GM19043 (cell line): ENCODE results near the gene PLOD3.
"Not testable (repeated sequence)": the region's sequence is repeated elsewhere in the genome, so short reads cannot be mapped to it uniquely, and the experiment has no call there.

ENCODE experiments used
- ATAC-seq: cut with Tn5 transposase; IDR thresholded peaks from one replicate; pipeline ENCODE4 v1.9.1; 2021; ENCODE audit warnings: low read depth; ENCODE audit not compliant: unreplicated experiment

PLOD3 gene, protein sequence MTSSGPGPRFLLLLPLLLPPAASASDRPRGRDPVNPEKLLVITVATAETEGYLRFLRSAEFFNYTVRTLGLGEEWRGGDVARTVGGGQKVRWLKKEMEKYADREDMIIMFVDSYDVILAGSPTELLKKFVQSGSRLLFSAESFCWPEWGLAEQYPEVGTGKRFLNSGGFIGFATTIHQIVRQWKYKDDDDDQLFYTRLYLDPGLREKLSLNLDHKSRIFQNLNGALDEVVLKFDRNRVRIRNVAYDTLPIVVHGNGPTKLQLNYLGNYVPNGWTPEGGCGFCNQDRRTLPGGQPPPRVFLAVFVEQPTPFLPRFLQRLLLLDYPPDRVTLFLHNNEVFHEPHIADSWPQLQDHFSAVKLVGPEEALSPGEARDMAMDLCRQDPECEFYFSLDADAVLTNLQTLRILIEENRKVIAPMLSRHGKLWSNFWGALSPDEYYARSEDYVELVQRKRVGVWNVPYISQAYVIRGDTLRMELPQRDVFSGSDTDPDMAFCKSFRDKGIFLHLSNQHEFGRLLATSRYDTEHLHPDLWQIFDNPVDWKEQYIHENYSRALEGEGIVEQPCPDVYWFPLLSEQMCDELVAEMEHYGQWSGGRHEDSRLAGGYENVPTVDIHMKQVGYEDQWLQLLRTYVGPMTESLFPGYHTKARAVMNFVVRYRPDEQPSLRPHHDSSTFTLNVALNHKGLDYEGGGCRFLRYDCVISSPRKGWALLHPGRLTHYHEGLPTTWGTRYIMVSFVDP

DNA sequence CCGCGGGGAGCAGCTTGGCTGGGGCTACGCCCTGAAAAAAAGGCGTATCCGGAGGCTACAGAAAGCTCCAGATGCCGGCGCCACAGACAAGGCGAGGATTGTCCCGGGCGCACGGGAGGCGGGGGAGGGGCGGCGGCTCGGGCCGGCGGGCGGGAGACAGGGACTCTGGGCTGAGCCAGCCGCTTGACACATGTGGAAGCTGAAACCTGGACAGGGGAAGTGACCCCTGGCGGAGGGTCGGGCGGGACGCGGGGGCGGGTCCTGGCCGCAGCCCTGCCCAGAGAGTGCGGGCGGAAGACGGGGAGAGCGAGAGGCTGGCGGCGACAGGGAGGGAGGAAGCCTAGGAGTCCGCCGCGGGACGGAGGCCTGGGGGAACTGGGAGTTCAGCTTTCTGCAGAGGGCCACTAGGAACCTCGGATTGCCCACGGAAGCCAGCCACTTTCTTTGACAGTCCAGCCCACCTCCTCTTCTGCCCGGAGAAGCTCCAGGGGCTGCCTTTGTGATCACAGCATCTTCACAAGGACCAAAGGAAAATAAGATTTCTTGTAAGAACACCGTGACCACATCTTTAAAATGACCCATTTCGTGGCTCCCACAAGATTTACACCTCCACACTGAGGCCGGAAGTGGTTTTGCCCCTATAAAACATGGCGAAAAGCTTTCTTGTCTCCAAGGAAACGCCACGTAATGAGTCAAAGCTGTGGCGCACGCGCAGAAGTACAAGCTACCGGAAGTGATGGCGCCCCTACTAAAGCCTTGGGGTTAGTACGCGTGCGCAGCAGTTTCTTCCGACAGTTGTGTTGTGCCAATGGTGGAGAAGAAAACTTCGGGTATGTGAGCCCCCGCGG lies at the start of gene PLOD3, which contains the start of gene ZNHIT1:
Gene PLOD3 (minus strand): TSS at position 194 of the 848 bp plus-strand sequence. CDS start 307 bp downstream, outside the sequence.
Gene ZNHIT1 (plus strand): TSS at position 778 of the 848 bp plus-strand sequence. CDS start 31 bp downstream, at position 809.
- peak; percentile 62 for ATAC-seq

DNA sequence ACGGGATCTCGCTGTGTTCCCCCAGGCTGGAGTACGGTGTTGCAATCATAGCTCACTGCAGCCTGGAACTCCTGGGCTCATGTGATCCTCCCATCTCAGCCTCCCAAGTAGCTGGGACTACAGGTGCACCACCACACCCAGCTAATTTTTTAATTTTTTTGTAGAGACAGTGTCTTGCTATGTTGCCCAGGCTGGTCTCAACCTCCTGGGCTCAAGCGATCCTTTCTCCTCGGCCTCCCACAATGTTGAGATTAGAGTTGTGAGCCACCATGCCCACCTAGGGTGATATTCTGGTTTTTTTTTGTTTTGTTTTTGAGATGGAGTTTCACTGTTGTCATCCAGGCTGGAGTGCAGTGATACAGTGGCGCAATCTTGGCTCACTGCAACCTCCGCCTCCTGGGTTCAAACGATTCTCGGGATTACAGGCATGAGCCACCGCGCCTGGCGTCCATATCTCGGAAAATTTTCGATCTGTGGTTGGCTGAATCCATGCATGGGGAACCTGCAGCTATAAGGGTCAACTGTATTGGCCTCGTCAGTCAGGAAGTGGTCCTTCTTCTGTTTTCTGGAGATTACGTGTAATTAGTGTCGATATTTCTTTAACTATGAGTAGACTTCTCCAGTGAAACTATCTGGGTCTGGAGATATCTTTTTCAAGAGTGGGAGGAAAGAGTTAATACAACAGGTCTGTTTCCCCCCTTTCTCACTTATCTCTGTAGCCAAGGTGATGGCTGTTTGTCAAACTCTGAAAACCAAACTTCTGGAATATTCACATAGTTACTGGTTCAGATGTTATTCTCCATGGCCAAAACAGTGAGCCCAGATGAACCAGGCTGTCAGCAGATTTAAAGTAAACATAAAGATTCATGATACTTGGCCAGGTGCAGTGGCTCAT lies 48.5 kb upstream of the PLOD3 start:
- ATAC-seq = no peak

DNA sequence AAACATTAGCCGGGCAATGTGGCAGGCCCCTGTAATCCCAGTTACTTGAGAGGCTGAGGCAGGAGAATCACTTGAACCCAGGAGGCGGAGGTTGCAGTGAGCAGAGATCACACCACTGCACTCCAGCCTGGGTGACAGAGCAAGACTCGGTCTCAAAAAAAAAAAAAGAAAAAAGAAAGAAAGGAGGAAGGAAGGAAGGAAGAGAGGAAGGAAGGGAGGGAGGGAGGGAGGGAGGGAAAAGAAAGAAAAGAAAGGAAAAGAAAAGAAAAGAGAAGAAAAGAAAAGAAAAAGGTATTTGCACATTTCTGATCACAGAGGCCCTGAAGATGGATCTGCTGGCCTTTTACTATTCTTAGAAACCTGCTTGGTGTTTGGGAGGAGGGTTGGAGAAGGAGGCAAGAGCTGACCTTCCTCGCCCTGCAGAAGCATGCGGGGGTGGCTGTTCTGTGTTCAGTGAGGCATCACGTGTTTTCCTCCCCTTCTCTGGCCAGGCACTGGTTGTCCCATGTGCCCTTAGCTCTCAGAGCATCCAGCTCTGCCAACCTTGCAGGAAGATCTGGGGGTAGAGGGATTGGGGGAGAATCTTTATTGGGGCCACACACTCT lies 46.8 kb upstream of the PLOD3 start:
- ATAC-seq = not testable (repeated sequence)

DNA sequence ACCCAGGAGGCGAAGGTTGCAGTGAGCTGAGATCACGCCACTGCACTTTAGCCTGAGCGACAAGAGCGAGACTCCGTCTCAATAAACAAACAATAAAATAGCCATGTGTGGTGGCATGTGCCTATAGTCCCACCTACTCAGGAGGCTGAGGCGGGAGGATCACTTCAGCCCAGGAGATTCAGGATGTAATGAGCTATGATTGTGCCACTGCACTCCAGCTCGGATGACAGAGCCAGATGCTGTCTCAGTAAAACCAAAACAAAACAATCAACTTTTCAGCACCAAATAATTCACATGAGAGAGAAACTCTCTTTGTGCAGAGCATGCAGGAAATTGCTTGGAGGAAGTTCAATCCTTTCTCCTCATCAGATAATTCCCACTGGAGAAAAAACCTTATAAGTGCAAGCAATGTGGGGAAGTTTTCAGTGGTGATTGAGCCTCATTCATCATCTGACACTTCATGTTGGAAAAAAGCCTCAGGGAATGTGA lies 40.9 kb upstream of the PLOD3 start:
- no peak for ATAC-seq

DNA sequence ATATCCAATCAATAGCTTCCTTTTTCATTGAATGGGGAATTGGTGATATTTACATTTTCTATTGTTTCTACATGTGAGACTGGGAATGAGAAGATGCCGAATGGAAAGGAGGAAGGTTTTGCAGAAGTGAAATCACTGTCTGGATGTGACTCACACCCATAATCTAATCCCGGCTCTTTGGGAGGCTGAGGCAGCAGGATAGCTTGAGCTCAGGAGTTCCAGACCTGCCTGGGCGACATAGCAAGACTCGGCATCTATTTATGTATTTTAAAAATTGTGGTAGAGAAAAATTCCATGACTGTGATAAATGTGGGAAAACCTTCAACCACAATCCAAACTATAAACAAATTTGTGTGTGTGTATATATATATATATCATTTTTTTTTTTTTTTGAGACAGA lies 38.4 kb upstream of the PLOD3 start:
- no peak for ATAC-seq

DNA sequence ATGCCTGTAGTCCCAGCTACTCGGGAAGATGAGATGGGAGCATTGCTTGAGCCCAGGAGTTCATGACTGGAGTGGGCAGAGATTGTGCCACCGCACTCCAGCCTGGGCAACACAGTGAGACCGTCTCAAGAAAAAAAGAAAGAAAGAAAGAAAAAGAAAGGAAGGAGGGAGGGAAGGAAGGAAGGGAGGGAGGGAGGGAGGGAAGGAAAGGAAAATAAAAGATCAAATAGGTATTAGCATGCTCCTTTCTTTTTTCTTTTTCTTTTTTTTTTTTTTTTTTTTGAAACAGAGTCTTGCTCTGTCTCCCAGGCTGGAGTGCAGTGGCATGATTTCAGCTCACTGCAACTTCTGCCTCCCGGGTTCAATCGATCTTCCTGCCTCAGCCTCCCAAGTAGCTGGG lies 35.8 kb upstream of the PLOD3 start:
- ATAC-seq = not testable (repeated sequence)

DNA sequence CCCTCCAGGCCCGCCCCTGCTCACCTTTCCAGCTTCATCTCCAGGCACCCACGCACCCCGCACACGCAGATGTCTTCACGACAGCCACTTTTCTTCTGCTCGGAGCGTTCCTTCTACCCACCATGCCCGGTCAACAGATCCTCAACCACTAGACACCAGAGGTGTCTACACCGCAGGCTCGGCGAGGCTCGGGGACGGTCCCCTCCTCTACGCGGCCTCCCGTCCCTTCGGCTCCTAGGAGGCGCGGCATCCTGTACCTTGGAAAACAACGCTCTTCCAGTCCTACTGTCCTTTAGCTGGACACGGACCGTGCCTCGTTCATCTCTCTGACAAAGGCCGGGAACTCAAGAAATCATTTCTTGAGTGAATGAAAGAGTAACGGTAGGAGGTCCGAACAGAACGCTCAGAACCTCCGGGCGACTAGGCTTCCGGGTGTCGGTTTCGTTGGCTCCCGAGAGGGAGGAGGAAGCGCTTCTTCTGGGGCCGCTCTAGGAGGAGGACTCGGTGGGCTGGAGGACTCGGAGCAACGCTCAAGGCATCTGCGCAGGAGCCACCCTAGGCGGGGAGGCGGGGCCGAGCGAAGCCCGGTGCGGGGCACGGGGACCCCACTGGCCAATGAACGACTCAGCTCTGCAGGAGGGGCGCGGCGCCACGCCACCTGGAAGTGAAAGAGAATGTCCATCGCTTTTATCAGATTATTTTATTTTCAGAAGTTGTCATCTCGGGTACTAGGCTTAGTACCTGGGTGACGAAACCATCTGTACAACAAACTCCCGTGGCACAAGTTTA lies 34.7 kb upstream of the PLOD3 start:
- ATAC-seq = peak; percentile 97

DNA sequence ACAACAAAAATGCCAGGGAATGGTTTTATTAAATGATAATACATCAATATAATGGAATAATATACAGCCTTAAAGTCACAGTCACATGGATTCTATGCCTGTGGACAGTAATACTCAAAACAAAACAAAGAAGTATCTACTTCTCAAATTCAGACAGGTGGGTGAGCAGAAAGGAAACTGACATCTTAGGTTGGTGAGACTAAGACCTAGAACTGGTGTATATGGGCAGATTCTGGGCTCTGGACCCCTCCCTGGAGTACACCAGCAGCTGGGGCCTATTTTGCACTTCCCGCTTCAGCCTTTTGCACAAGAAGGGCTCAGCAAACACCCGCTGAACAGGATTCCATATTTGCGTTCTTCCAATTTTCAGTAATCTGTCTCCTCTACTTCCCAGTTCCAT lies 32.9 kb upstream of the PLOD3 start:
- ATAC-seq = no peak

DNA sequence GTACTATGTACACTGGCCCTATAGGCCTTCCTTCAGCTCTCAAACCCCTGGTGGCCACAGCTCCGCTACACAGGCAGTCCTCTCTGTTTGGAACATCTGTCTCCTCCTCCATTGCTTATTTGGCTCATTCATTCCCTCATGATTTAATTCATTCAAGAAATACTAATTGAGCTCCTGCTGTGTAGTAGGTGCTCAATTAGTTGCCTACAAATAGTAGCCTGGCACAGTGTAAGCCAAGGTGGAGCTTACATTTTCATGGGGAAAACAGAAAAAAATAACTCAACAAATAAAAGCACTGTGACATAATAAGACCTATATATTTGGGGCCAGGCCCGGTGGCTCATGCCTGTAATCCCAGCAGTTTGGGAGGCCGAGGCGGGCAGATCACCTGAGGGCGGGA lies 30.9 kb upstream of the PLOD3 start:
- ATAC-seq = no peak

DNA sequence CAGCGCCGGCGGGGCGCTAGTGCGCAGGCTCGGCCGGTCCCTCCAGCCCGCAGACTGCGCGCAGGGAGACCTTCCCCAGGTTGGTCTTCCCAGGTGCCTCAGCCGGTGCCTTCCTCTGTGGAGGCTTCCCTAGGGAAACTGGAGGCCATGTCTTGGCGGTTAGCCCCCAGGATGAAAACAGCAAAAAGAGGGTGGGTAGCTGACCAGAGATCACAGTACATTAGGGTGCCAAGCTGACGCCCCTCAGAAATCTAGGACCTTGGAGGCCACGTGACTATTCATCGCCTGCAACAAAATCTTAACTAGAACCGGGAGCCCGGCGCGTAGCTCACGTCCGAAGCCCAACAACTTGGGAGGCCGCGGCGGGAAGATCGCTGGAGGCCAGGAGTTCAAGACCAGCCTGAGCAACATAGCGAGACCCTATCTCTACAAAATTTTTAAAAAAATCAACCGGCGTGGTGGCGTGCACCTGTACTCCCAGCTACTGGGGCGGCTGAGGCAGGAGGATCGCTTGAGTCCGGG lies 27.8 kb upstream of the PLOD3 start:
- no peak for ATAC-seq

DNA sequence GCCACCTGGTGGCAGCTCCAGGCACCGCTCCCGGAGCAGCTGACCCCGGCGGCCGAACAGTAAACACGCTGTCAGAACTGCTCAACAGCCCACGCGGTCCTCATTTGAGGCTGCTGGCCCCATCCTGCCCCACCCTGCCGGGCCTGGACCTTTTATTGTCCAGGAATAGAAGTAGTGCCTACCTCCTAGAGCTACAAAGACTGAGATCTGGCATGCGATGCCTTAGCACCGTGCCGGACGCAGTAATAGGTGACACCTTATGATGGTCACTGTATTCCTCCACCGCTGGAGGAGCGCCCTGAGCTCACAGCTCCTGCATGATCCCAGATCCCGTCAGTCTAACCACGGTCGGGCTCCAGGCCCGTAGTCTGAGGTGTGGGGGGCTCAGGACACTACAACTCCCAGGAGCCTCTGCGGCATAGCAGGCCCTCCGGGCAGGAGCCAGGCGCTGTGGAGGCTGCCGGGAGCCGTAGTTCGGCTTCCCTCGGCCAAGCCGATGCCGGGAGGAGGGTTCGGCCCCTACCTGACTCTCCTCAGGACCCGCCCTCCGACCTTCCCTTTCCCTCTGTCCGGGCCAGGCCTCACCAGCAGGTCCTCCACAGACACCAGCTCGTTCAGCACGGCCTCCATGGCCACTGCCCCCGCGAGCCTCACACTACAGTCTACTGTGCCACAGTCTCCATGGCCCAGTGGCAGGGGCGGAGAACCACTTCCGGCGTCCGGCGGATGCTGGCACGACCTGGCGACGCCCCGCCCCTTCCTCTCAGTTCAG lies 27.2 kb upstream of the PLOD3 start, which contains the start of gene FIS1:
Gene FIS1 (minus strand): TSS at position 707 of the 772 bp plus-strand sequence. CDS start 77 bp downstream, at position 630.
- peak; percentile 88 for ATAC-seq

DNA sequence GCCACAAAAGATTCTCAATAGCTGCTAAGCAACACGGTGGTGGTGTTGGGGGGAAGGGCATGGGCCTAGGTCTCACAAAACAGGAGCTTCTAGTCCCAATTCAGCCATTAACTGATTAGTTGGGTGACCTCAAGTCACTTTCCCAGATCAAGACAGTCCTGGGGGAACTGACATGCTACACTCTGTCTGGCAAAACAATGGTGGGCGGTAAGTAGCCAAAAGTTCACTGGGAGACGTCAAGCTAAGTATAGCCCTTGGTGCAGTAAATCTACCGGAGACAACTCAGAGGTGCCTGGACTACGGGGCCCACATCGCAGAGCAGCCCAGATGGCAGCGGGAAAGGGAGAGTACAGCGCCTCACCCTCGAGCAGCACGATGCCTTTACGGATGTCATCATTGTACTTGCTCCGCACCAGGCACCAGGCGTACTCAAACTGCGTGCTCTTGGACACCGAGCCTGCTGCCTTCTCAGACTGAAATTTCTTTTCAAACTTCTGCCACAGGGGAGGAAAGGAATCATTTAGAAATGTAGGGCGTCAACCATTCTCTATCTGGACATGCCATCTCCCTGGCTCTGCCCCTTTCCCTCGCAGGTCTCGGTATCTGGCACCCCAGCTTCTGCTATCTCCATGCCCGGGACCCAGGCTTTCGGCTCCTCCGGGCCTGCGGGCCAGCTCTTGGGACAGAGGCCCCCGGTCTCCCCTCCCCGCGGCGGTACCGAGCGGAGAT lies 26.4 kb upstream of the PLOD3 start:
- no peak for ATAC-seq

DNA sequence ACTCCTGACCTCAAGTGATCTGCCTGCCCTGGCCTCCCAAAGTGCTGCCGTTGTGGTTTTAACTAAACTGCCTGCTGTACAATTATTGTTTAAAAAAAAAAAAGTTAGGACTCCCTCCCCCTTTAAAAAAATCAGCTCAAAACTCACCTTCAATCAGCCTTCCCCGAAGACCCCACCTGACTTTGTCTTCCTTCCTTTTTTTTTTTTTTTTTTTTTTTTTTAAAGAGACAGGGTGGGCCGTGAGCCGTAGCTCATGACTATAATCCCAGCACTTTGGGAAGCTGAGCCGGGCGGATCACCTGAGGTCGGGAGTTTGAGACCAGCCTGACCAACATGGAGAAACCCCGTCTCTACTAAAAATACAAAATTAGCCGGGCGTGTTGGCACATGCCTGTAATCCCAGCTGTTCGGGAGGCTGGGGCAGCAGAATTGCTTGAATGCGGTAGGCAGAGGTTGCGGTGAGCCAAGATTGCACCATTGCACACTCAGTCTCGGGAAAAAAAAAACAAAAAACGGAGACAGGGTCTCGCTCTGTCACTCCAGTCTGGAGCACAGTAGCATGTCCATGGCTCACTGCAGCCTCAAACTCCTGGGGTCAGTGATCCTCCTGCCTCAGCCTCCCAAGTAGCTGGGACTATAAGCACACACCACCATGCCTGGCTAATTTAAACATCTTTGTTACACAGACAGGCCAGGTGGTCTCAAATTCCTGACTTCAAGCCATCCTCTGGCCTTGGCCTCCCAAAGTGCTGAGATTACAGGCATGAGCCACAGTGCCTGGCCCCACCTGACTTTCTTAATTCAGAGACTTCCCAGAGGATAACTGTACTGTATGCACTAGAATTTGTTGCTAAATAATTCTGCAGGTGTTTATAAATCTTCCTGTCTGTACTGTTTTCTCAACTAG lies 24.3 kb upstream of the PLOD3 start:
- ATAC-seq = no peak

DNA sequence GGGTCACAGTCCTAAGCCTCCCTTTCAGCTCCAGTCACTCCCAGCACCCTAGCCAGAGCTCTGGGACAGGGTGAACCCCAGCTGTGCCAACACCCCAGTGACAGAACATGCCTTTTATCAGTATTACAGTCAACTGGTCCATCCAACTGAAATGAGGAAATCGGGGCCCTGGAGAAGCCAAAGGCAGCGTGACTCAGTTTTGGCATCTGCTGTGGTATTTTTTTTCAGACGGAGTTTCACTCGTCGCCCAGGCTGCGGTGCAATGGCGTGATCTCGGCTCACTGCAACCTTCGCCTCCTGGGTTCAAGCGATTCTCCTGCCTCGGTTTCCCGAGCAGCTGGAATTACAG lies 23.6 kb upstream of the PLOD3 start:
- ATAC-seq = no peak

DNA sequence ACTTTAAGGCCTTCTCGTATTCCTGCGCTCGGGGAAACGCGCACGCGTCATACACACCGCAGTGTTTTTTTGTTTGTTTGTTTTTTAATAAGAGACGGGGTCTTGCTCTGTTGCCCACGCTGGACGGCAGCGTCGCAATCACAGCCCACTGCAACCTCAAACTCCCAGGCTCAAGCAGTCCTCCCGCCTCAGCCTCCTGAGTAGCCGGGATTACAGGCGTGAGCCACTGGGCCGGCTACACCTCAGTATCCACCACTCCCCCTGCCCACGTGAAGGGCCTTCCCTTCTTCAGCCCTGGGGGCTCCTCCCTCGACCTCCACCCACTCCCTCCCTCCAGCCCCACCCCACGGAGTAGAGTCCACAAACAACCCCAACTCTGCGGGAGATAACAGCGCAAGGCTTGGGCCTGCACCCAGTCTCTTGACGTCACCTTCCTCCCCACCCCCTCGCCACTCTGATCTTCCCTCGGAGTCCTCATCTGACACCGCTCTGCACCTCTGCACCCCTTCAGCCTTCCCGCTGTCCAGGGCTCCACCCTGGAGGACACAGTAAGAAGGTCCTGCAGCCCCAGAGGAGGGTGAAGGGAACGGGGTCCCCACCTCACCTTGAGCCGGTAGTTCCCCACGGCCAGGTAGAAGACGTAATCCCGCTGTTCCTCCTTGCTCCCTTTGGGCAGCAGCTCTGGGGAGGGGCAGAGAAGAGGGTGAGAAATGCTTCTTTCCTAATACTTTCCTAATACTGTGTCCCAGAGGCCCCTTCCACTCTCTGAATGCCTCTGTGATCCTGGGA lies 23.0 kb upstream of the PLOD3 start:
- no peak for ATAC-seq
